Esophagus (tissue), 2 donors: Measurements from ENCODE around the gene LIPA. TPM values are rescaled to one million over a fixed set of nuclear protein-coding genes. Genes with fewer than 3 reads are reported as not detected.
A peak's percentile ranks its signal among the peaks of the same experiment; 100 is the strongest.
"Not testable (repeated sequence)": the region's sequence is repeated elsewhere in the genome, so short reads cannot be mapped to it uniquely, and the experiment has no call there.

ENCODE experiments used
- H3K27ac ChIP-seq, 2 donors: one replicate each; pipeline ENCODE4 v1.5.1; 2013; ENCODE audit warnings: low read depth in 2 of 2, mild to moderate bottlenecking in 2 of 2, inconsistent platforms in 1 of 2, low read length in 1 of 2, moderate library complexity in 1 of 2
- H3K27me3 ChIP-seq, 2 donors: one replicate each; pipeline ENCODE4 v1.6.1; 2013; ENCODE audit warnings: low read length in 2 of 2, control low read depth in 1 of 2, mild to moderate bottlenecking in 1 of 2; ENCODE audit not compliant: insufficient read depth in 2 of 2, control insufficient read depth in 1 of 2
- H3K36me3 ChIP-seq, 2 donors: one replicate each; pipeline ENCODE4 v1.6.1; 2013; ENCODE audit warnings: low read length in 1 of 2; ENCODE audit not compliant: control insufficient read depth in 2 of 2, insufficient read depth in 2 of 2
- H3K4me1 ChIP-seq, 2 donors: one replicate each; pipeline ENCODE4 v1.6.1; 2013; ENCODE audit warnings: low read length in 1 of 2; ENCODE audit not compliant: control insufficient read depth in 2 of 2, insufficient read depth in 2 of 2
- H3K4me3 ChIP-seq, 2 donors: one replicate each; pipeline ENCODE4 v1.5.1; 2013; ENCODE audit warnings: low read length in 2 of 2, mild to moderate bottlenecking in 2 of 2, low read depth in 1 of 2, moderate library complexity in 1 of 2
- H3K9me3 ChIP-seq, 2 donors: one replicate each; pipeline ENCODE4 v1.6.1; 2013; ENCODE audit warnings: mild to moderate bottlenecking in 2 of 2, low read depth in 1 of 2, low read length in 1 of 2, moderate library complexity in 1 of 2; ENCODE audit not compliant: control insufficient read depth in 2 of 2, insufficient read depth in 1 of 2
- WGBS, 2 donors: extraction: QIAGEN DNeasy Blood & Tissue Kit; methylation state at CpG; one replicate each; pipeline ENCODE4 v1.1.7; 2013; 5-methylcytosine and 5-hydroxymethylcytosine counted together
- polyA plus RNA-seq, 2 donors: library from polyadenylated mRNA; stranded (reverse); fragments of 200-250 nt; gene quantifications; one replicate each; pipeline ENCODE4 v1.2.3, GENCODE V29; 2013
- donor health status: healthy with polysubstance abuse.
- donor health status: Bipolar disorder and iron deficiency.

LIPA gene
- polyA plus RNA-seq, 2 donors, result 7.8 to 17.3 TPM

GRCh38 chr10:89204621-89205185 lies 46.9 kb downstream of the LIPA start:
- peaks cover 2 to 5% of the 10 kb centered on the region in 2 donors for H3K4me1 ChIP-seq
- no peak overlapping the region for H3K27ac ChIP-seq
- H3K4me3 ChIP-seq, result peak overlapping the region in 1 of 2 donors; percentile 61
- no peaks in the 10 kb centered on the region for H3K27me3 ChIP-seq
- no peaks in the 10 kb centered on the region for H3K36me3 ChIP-seq
- H3K9me3 ChIP-seq, result no peaks in the 10 kb centered on the region
- WGBS, 2 donors, result 45 to 50% methylated on average over 6 of the region's 6 CpGs

GRCh38 chr10:89203237-89203636 lies 48.3 kb downstream of the LIPA start:
- Histone ChIP-seq H3K27ac (peak overlapping the region; percentile 6 to 40), H3K4me3 (no peak overlapping the region), H3K36me3 (no peaks in the 10 kb centered on the region), H3K9me3 (no peaks in the 10 kb centered on the region), H3K4me1 (peaks cover 2 to 5% of the 10 kb centered on the region in 2 donors), H3K27me3 (no peaks in the 10 kb centered on the region)
- 42 to 69% methylated on average over 1 of the region's 1 CpG for WGBS, 2 donors

- no peaks in the 10 kb centered on the region for H3K9me3 ChIP-seq
- no peaks in the 10 kb centered on the region for H3K27me3 ChIP-seq
These were observed 49.5 kb downstream of the LIPA start for GRCh38 chr10:89202033-89202425.

GRCh38 chr10:89201345-89202032 lies 50.1 kb downstream of the LIPA start:
- H3K9me3 ChIP-seq, result no peaks in the 10 kb centered on the region
- WGBS, 2 donors, result 31 to 42% methylated on average over 7 of the region's 7 CpGs
- peaks cover 2 to 5% of the 10 kb centered on the region in 2 donors for H3K4me1 ChIP-seq
- no peaks in the 10 kb centered on the region for H3K27me3 ChIP-seq
- H3K4me3 ChIP-seq, result no peak overlapping the region
- no peaks in the 10 kb centered on the region for H3K36me3 ChIP-seq
- H3K27ac ChIP-seq, result peak overlapping the region; percentile 30 to 70

More at GRCh38 chr10:89202033-89202425, 49.5 kb downstream of the LIPA start:
- Histone ChIP-seq H3K27ac (peak overlapping the region; percentile 30 to 70), H3K4me3 (no peak overlapping the region), H3K4me1 (peaks cover 2 to 5% of the 10 kb centered on the region in 2 donors), H3K36me3 (no peaks in the 10 kb centered on the region)
- 50 to 55% methylated on average over 2 of the region's 2 CpGs for WGBS, 2 donors

GRCh38 chr10:89197473-89197872 lies 54.1 kb downstream of the LIPA start:
- WGBS, 2 donors, result 88 to 95% methylated on average over 4 of the region's 4 CpGs
- H3K27me3 ChIP-seq, result no peaks in the 10 kb centered on the region
- H3K9me3 ChIP-seq, result no peaks in the 10 kb centered on the region
- no peak overlapping the region for H3K4me3 ChIP-seq
- H3K4me1 ChIP-seq, result peaks cover 0 to 2% of the 10 kb centered on the region in 2 donors
- no peaks in the 10 kb centered on the region for H3K36me3 ChIP-seq
- H3K27ac ChIP-seq, result no peak overlapping the region

GRCh38 chr10:89191301-89191700 lies 60.3 kb downstream of the LIPA start:
- H3K27ac ChIP-seq, H3K4me1 ChIP-seq, H3K27me3 ChIP-seq, H3K4me3 ChIP-seq, H3K9me3 ChIP-seq, H3K36me3 ChIP-seq: not testable (repeated sequence)
- 95 to 97% methylated on average over 3 of the region's 3 CpGs for WGBS, 2 donors

GRCh38 chr10:89189211-89189734 lies 62.3 kb downstream of the LIPA start:
- Histone ChIP-seq H3K27ac (no peak overlapping the region), H3K4me1 (no peaks in the 10 kb centered on the region)
- WGBS, 2 donors, result 91 to 92% methylated on average over 2 of the region's 2 CpGs

GRCh38 chr10:89185658-89186057 lies 65.9 kb downstream of the LIPA start:
- no peaks in the 10 kb centered on the region for H3K4me1 ChIP-seq
- H3K27ac ChIP-seq, result no peak overlapping the region
- no peak overlapping the region for H3K4me3 ChIP-seq

More at GRCh38 chr10:89189211-89189734, 62.3 kb downstream of the LIPA start:
- no peaks in the 10 kb centered on the region for H3K27me3 ChIP-seq
- H3K4me3 ChIP-seq, result no peak overlapping the region
- no peaks in the 10 kb centered on the region for H3K36me3 ChIP-seq
- no peaks in the 10 kb centered on the region for H3K9me3 ChIP-seq

GRCh38 chr10:89184638-89185037 lies 66.9 kb downstream of the LIPA start:
- 29 to 46% methylated on average over 3 of the region's 3 CpGs for WGBS, 2 donors
- H3K27ac ChIP-seq, result no peak overlapping the region
- H3K4me3 ChIP-seq, result no peak overlapping the region
- no peaks in the 10 kb centered on the region for H3K27me3 ChIP-seq
- H3K36me3 ChIP-seq, result no peaks in the 10 kb centered on the region
- no peaks in the 10 kb centered on the region for H3K4me1 ChIP-seq
- H3K9me3 ChIP-seq, result no peaks in the 10 kb centered on the region

More at GRCh38 chr10:89185658-89186057, 65.9 kb downstream of the LIPA start:
- H3K27me3 ChIP-seq, result no peaks in the 10 kb centered on the region
- no peaks in the 10 kb centered on the region for H3K36me3 ChIP-seq
- H3K9me3 ChIP-seq, result no peaks in the 10 kb centered on the region

- H3K27me3 ChIP-seq, result no peaks in the 10 kb centered on the region
- H3K9me3 ChIP-seq, result no peaks in the 10 kb centered on the region
- no peak overlapping the region for H3K27ac ChIP-seq
- no peaks in the 10 kb centered on the region for H3K36me3 ChIP-seq
- H3K4me1 ChIP-seq, result no peaks in the 10 kb centered on the region
- no peak overlapping the region for H3K4me3 ChIP-seq
These were observed 68.0 kb downstream of the LIPA start for GRCh38 chr10:89183571-89183970.
